ENCODE data around the gene TMPRSS9.
"Not testable (repeated sequence)": the region's sequence is repeated elsewhere in the genome, so short reads cannot be mapped to it uniquely, and the experiment has no call there.

The TMPRSS9 gene

GRCh38 chr19:2458054-2458453 lies 98.0 kb downstream of the TMPRSS9 start:
- Histone ChIP-seq H2AFZ (ENCODE audit: low read depth, low read length) (no peak overlapping the region), H3K27ac (ENCODE audit: low read length) (no peak overlapping the region), H3K79me2 (ENCODE audit: low read length) (peaks cover 43% of the 10 kb centered on the region), H3K4me3 (ENCODE audit: low read length) (no peak overlapping the region), H3K9me3 (ENCODE audit: insufficient read depth, low read length) (no peaks in the 10 kb centered on the region), H3K36me3 (replicated peaks; ENCODE audit: low read depth, low read length) (peaks cover 10% of the 10 kb centered on the region), H3K4me1 (ENCODE audit: low read length) (peaks cover 36% of the 10 kb centered on the region), H4K20me1 (ENCODE audit: insufficient read depth, low read length) (peaks cover 27% of the 10 kb centered on the region), H3K9ac (ENCODE audit: low read length) (no peak overlapping the region), H3K27me3 (ENCODE audit: low read depth, low read length) (no peaks in the 10 kb centered on the region), H3K4me2 (ENCODE audit: low read length) (no peak overlapping the region)
- no peak for TF ChIP-seq EZH2phosphoT487 (IDR thresholded peaks at IDR 0.05; ENCODE audit: low read depth)
- no peak for TF ChIP-seq CTCF (IDR thresholded peaks at IDR 0.05; ENCODE audit: low read depth, low read length)

- H3K9ac ChIP-seq (ENCODE audit: low read length); H3K4me3 ChIP-seq (ENCODE audit: low read length); H3K36me3 ChIP-seq (replicated peaks; ENCODE audit: low read depth, low read length); H3K4me2 ChIP-seq (ENCODE audit: low read length); H3K9me3 ChIP-seq (ENCODE audit: insufficient read depth, low read length); H3K27me3 ChIP-seq (ENCODE audit: low read depth, low read length); H3K27ac ChIP-seq (ENCODE audit: low read length); H2AFZ ChIP-seq (ENCODE audit: low read depth, low read length): not testable (repeated sequence)
- Histone ChIP-seq H3K79me2 (ENCODE audit: low read length) (peaks cover 36% of the 10 kb centered on the region), H4K20me1 (ENCODE audit: insufficient read depth, low read length) (peaks cover 20% of the 10 kb centered on the region), H3K4me1 (ENCODE audit: low read length) (peaks cover 29% of the 10 kb centered on the region)
Observed at GRCh38 chr19:2458776-2459175, 98.7 kb downstream of the TMPRSS9 start.

- H3K27me3 ChIP-seq (ENCODE audit: low read depth, low read length), result no peaks in the 10 kb centered on the region
- H3K9ac ChIP-seq (ENCODE audit: low read length), result no peak overlapping the region
- no peaks in the 10 kb centered on the region for H3K9me3 ChIP-seq (ENCODE audit: insufficient read depth, low read length)
- no peak overlapping the region for H3K27ac ChIP-seq (ENCODE audit: low read length)
- no peak overlapping the region for H2AFZ ChIP-seq (ENCODE audit: low read depth, low read length)
- no peak overlapping the region for H3K4me2 ChIP-seq (ENCODE audit: low read length)
- peaks cover 21% of the 10 kb centered on the region for H3K79me2 ChIP-seq (ENCODE audit: low read length)
- H4K20me1 ChIP-seq (ENCODE audit: insufficient read depth, low read length), result peaks cover 5% of the 10 kb centered on the region
- TF ChIP-seq CTCF (IDR thresholded peaks at IDR 0.05; ENCODE audit: low read depth, low read length) (no peak), EZH2phosphoT487 (IDR thresholded peaks at IDR 0.05; ENCODE audit: low read depth) (no peak)
- H3K36me3 ChIP-seq (replicated peaks; ENCODE audit: low read depth, low read length), result no peaks in the 10 kb centered on the region
- peaks cover 14% of the 10 kb centered on the region for H3K4me1 ChIP-seq (ENCODE audit: low read length)
- no peak overlapping the region for H3K4me3 ChIP-seq (ENCODE audit: low read length)
Observed at GRCh38 chr19:2460245-2460644, 100.2 kb downstream of the TMPRSS9 start.

GRCh38 chr19:2461751-2462634 lies 101.9 kb downstream of the TMPRSS9 start:
- Histone ChIP-seq H3K79me2 (ENCODE audit: low read length) (peaks cover 3% of the 10 kb centered on the region), H3K4me1 (ENCODE audit: low read length) (peaks cover 11% of the 10 kb centered on the region), H3K9me3 (ENCODE audit: insufficient read depth, low read length) (no peaks in the 10 kb centered on the region), H3K4me3 (ENCODE audit: low read length) (peak overlapping the region; percentile 93), H3K4me2 (ENCODE audit: low read length) (peak overlapping the region; percentile 74), H3K27me3 (ENCODE audit: low read depth, low read length) (no peaks in the 10 kb centered on the region), H3K9ac (ENCODE audit: low read length) (peak overlapping the region; percentile 79), H4K20me1 (ENCODE audit: insufficient read depth, low read length) (no peaks in the 10 kb centered on the region), H3K27ac (ENCODE audit: low read length) (peak overlapping the region; percentile 47), H2AFZ (ENCODE audit: low read depth, low read length) (peak overlapping the region; percentile 89), H3K36me3 (replicated peaks; ENCODE audit: low read depth, low read length) (no peaks in the 10 kb centered on the region)
- TF ChIP-seq EZH2phosphoT487 (IDR thresholded peaks at IDR 0.05; ENCODE audit: low read depth) (no peak), CTCF (IDR thresholded peaks at IDR 0.05; ENCODE audit: low read depth, low read length) (peak; percentile 12; the same call in 1 of the 2 replicates)

All from OCI-LY3 (cell line).